Measurements from ENCODE around the gene E4F1. TPM values are rescaled to one million over a fixed set of nuclear protein-coding genes. Genes with fewer than 3 reads are reported as not detected.

E4F1 gene
- total RNA-seq, 2 donors from 2014 or later, result 24.5 to 29.6 TPM

- Mint-ChIP-seq H3K9me3 (peaks cover 2% of the 10 kb centered on the region), H3K4me3 (peak within 1 kb of the TSS; percentile 86), H3K27ac (peak within 1 kb of the TSS; percentile 96), H3K36me3 (ENCODE audit: low read depth) (peaks cover 49% of the 10 kb centered on the region), H3K27me3 (ENCODE audit: insufficient read depth) (no peaks in the 10 kb centered on the region), H3K4me1 (peaks cover 14% of the 10 kb centered on the region)
- no peaks in the 10 kb centered on the region for H3K9me3 ChIP-seq (ENCODE audit: control insufficient read depth, low read length)
- H3K27me3 ChIP-seq (ENCODE audit: control insufficient read depth, insufficient read depth, low read length, poor library complexity, severe bottlenecking), result no peaks in the 10 kb centered on the region
- H3K4me1 ChIP-seq (ENCODE audit: control insufficient read depth, insufficient read depth, low read length), result peaks cover 7% of the 10 kb centered on the region
- H3K36me3 ChIP-seq (ENCODE audit: control insufficient read depth, insufficient read depth, low read length), result peaks cover 52% of the 10 kb centered on the region
- H3K4me3 ChIP-seq (ENCODE audit: low read length), result peak within 1 kb of the TSS; percentile 92
- H3K9ac ChIP-seq (ENCODE audit: extremely low read depth, low read length, poor library complexity, severe bottlenecking), result peak within 1 kb of the TSS; percentile 87
- 4 to 12% methylated on average over 32 to 88 of the region's 88 CpGs for WGBS, 2 experiments (ENCODE audit: insufficient coverage in 1 of 2, insufficient read length in 1 of 2)
- peak within 1 kb of the TSS; percentile 78 for H3K27ac ChIP-seq (ENCODE audit: low read depth, low read length)
- TF ChIP-seq CTCF (conservative IDR thresholded peaks at IDR 0.05), result peak; percentile 80
- DNase-seq, result peak; percentile 98
Measured at GRCh38 chr16:2251296-2252111, 28.1 kb downstream of the E4F1 start, which contains the start of gene ECI1. ECI1 (minus strand) TSS chr16:2251587; CDS start chr16:2251566, 21 bp downstream.

DNA sequence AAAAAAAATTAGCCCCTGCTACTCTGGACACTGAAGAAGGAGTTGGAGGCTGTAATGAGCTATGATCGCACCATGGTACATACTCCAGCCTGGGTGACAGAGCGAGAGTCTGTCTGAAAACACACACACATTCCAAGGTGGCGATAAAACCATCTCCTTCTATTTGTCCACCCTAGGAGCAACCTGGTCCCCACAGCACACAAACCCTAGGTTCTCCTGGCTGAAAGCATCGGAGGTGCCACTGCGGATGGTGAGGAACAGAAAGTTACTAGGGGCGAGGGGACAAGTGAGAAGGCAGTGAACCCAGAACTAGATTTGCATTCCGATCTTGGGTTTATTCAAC, 29.4 kb downstream of the E4F1 start:
- Histone ChIP-seq H3K9ac (ENCODE audit: extremely low read depth, low read length, poor library complexity, severe bottlenecking) (peak overlapping the region; percentile 87), H3K9me3 (ENCODE audit: control insufficient read depth, low read length) (no peaks in the 10 kb centered on the region), H3K4me3 (ENCODE audit: low read length) (no peak overlapping the region), H3K27ac (ENCODE audit: low read depth, low read length) (no peak overlapping the region), H3K27me3 (ENCODE audit: control insufficient read depth, insufficient read depth, low read length, poor library complexity, severe bottlenecking) (no peaks in the 10 kb centered on the region), H3K36me3 (ENCODE audit: control insufficient read depth, insufficient read depth, low read length) (peaks cover 61% of the 10 kb centered on the region), H3K4me1 (ENCODE audit: control insufficient read depth, insufficient read depth, low read length) (peaks cover 7% of the 10 kb centered on the region)
- Mint-ChIP-seq H3K9me3 (peaks cover 2% of the 10 kb centered on the region), H3K4me1 (peaks cover 14% of the 10 kb centered on the region), H3K27me3 (ENCODE audit: insufficient read depth) (no peaks in the 10 kb centered on the region), H3K27ac (peak overlapping the region; percentile 70), H3K36me3 (ENCODE audit: low read depth) (peaks cover 55% of the 10 kb centered on the region), H3K4me3 (no peak overlapping the region)
- TF ChIP-seq CTCF (conservative IDR thresholded peaks at IDR 0.05), result no peak
- 96 to 100% methylated on average over 1 to 7 of the region's 7 CpGs for WGBS, 2 experiments (ENCODE audit: insufficient coverage in 1 of 2, insufficient read length in 1 of 2)
- DNase-seq, result no peak

DNA sequence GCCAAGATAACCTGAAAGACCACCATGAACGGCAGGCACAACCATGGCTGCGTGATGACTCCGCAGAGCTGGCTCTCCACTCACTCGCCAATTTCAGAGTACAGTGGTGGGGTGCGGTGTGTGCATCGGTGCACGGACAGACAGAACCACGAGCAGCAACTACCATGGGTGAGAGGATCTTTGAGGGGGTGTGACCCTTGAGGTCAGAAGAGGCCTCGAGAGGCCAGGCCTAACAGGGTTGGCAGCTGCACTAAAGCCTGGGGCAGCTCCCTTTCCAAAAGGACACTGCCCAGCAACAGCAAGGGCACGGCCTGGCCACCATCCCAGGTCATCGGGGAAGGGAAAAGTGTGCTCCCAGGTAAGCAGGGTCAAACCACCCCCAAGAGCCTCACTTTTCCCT, 29.9 kb downstream of the E4F1 start:
- Mint-ChIP-seq H3K4me1 (peaks cover 14% of the 10 kb centered on the region), H3K4me3 (no peak overlapping the region), H3K9me3 (peaks cover 2% of the 10 kb centered on the region), H3K27ac (peak overlapping the region; percentile 70), H3K36me3 (ENCODE audit: low read depth) (peaks cover 59% of the 10 kb centered on the region), H3K27me3 (ENCODE audit: insufficient read depth) (no peaks in the 10 kb centered on the region)
- peak; percentile 41 for DNase-seq
- Histone ChIP-seq H3K27ac (ENCODE audit: low read depth, low read length) (no peak overlapping the region), H3K4me1 (ENCODE audit: control insufficient read depth, insufficient read depth, low read length) (peaks cover 7% of the 10 kb centered on the region), H3K4me3 (ENCODE audit: low read length) (no peak overlapping the region), H3K36me3 (ENCODE audit: control insufficient read depth, insufficient read depth, low read length) (peaks cover 66% of the 10 kb centered on the region), H3K9me3 (ENCODE audit: control insufficient read depth, low read length) (no peaks in the 10 kb centered on the region), H3K27me3 (ENCODE audit: control insufficient read depth, insufficient read depth, low read length, poor library complexity, severe bottlenecking) (no peaks in the 10 kb centered on the region), H3K9ac (ENCODE audit: extremely low read depth, low read length, poor library complexity, severe bottlenecking) (no peak overlapping the region)
- no peak for TF ChIP-seq CTCF (conservative IDR thresholded peaks at IDR 0.05)
- WGBS, 2 experiments (ENCODE audit: insufficient coverage in 1 of 2, insufficient read length in 1 of 2), result 92 to 99% methylated on average over 7 to 11 of the region's 11 CpGs

Measured in endodermal cell (in vitro differentiated cells).